IPS-NIHi11 (cell line): ENCODE results near the gene LENG8.

Experiments
- DNase-seq: peaks from one replicate; pipeline ENCODE4 v3.0.0; 2012; ENCODE audit warnings: mixed read lengths, low spot score

Gene LENG8

GRCh38 chr19:54424201-54424600, 24.8 kb upstream of the LENG8 start:
- no peak for DNase-seq

DNA sequence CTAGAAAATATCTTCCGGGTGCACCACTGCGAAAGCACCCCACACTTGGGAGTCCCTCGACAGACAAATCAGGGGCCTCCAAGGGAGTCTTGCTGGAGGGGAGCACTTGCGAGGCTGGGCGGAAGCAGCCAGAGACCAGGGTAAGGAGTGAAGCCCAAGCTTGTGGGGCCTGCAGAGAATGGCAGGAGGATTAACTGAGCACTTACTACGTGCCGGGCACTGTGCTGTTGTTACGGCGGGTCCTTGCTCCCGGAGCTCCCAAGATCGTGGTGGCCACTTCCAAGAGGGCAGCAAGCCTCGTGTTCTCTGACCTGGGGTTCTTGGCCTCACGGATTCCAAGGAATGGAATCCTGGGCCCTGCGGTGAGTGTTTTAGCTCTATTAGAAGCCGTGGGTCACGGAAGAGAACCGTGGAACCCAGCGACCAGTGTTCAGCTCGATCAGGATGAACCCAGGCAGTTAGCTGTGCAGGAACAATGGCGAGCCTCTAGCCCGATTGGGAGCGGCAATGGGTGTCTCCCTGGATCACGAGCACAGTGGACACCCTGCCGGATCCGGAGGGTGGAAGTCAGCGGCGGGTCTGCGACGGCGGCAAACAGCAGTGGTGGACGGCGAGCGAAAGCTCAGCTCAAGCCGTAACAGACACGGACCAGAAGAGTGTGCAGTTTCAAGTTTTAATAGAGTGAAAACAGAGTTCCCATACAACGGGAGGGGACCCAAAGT, 24.2 kb upstream of the LENG8 start:
- no peak for DNase-seq

- no peak for DNase-seq
Observed at GRCh38 chr19:54425382-54425723, 23.6 kb upstream of the LENG8 start.

DNA sequence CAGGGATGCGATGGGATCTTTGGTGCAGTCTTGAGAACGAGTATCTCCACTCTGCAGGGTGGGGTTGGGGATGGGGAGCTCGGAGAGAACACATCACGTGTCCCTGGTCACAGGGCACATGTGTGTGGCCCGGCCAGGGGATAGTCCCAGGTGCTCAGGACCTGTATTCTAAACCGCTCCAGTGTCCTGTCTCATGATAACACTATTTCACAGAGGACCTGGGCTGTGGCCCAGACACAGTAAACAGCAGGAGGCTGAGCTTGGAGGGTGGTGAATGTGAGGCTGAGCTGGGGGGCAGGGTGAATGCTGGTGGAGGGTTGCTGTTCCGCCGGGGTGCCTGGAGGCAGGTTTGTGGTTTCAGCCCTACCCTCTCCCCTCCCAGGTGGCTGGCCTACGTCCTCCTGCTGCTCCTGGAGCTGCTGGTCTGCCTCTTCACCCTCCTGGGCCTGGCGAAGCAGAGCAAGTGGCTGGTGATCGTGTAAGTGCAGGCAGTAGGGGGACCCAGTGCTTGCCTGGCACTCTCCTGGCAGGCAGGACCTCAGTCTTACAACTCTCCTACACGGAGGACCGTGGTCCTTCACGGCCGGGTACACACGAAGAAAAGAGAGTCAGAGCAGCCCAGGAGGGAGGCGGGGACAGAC, 22.6 kb upstream of the LENG8 start:
- peak; percentile 22 for DNase-seq

DNA sequence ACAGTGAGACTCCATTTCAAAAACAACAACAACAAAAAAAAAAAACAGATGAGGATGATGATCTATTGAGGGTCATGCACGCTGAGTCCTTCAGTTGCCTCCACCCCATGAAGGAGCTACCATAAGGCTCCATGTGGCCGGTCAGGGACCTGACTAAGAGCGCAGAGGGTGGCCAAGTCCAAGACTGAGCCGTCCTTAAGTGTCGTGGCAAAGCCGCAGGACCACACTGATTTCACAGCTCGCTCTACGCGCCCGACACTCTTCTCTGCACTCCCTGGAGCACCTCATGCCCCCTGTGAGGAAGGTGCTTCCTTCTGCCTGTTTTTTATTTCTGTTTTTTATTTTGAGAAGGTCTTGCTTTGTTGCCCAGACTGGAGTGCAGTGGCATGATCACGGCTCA, 21.4 kb upstream of the LENG8 start:
- DNase-seq, result no peak

DNA sequence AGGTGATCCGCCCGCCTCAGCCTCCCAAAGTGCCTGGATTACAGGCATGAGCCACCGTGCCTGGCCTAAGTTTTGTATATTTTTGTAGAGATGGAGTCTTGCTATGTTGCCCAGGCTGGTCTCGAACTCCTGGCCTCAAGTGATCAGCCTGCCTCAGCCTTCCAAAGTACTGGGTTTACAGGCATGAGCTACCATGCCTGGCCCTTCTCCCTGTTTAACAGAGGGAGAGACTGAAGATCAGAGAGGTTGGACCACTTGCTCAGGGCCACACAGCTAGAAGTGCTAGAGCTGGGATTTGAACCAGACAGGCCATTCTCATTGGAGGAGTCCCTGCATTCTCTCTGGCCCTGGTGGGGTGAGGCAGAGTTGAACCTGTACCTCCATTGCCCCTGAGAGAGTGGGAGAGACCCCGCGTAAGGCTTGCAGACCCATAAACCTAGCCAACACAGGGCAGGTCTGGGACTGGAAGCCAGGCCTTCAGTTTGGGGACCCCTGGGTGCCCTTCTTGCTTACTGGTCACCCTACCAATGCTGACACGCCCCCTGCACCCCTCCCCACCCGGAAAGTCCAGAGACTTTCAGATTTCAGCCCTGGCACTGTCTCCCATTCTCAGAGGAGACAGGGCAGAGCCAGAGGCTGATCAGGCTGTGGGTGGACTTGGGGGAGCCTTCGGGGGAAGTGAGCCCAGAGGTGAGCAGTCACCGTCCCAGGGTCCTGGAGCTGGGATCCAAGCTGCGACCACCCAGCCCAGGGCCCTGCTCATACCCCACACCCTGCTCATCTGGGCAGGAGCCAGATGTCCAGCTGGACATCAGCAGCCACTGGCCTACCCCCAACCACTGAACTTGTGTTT, 20.4 kb upstream of the LENG8 start:
- DNase-seq, result no peak

- DNase-seq, result no peak
Observed at GRCh38 chr19:54429176-54429495, 19.9 kb upstream of the LENG8 start.

DNA sequence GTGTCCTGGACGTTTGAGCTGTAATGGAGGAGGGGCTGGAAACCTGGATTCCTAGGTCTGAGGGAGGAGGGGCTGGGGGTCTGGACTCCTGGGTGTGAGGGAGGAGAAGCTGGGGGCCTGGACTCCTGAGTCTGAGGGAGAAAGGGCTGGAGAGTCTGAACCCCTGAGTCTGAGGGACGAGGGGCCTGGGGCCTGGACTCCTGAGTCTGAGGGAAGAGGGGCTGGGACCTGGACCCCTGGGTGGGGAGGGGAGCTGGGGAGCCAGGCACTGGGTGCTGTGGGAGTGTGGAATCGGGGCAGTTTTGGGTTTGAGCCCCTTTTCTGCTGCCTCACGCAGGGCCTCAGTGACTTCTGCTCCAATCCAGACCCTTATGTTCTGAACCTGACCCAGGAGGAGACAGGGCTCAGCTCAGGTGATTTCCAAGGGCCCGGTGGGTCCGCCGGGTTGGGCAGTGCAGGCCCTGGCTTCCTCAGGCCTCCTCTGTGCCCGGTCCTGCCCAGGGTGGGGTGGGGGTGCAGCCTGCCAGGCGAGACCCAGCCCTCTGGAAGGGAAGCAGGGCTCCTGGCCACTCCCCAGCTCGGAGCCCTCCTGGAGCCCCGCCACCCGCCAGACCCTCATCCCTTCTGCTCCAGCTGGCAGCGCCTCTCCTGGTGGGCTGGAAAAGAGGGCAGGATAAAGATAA, 19.3 kb upstream of the LENG8 start:
- DNase-seq, result peak; percentile 46

GRCh38 chr19:54430306-54431254, 18.4 kb upstream of the LENG8 start:
- peak; percentile 89 for DNase-seq

DNA sequence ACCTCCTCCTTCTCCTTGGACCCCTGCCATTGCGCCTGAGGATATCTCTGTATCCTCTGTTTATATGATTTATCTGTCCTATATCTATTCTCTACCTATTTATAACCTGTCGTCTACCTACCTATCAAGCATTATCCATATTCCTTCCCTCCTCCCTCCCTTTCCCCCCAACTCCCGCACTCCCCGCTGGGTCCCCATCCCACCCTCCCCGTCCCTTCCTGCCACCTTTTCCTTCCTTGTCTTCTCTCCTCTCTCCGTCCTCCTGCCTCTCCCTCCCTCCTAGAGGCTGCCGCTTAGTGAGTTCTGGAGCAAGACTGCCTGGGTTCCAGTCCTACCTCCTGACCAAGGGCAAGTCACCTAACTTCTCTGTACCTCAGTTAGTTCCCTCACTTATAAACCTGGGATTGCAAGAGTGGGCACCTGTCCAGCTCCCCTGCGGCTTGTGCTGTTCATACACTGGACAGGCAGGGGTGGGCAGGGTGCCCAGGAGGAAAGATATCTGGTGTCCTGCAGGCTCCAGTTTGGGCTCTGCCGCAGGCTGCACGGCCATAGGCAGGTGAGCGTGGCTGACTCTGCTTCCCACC, 17.7 kb upstream of the LENG8 start:
- DNase-seq, result peak; percentile 22

DNA sequence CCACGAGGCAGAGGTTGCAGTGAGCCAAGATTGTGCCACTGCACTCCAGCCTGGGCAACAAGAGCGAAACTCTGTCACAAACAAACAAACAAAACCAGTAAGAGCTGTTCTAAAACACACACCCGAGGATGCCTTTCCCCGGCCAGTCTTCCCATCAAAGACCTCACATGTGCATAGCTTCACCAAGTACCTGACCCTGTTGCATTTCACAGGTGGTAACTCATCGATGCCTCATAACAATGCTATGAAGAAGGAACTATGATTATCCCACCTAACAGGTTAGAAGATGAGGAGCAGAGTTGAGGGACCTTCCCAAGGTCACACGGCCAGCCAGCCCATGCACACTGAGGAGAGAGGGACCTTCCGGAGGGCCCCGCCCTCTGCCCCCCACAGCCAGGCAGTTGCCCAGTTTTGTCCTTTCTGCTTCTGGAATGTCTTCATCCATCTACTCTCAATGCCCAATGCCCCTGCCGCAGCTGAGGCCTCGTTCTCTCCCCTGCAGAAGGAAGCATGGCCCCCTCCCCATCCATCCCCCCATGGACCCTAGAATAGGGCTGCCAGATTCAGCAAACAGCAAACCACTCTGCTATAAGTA, 16.8 kb upstream of the LENG8 start:
- DNase-seq, result no peak

- DNase-seq, result no peak
Observed at GRCh38 chr19:54433697-54434096, 15.3 kb upstream of the LENG8 start.

DNA sequence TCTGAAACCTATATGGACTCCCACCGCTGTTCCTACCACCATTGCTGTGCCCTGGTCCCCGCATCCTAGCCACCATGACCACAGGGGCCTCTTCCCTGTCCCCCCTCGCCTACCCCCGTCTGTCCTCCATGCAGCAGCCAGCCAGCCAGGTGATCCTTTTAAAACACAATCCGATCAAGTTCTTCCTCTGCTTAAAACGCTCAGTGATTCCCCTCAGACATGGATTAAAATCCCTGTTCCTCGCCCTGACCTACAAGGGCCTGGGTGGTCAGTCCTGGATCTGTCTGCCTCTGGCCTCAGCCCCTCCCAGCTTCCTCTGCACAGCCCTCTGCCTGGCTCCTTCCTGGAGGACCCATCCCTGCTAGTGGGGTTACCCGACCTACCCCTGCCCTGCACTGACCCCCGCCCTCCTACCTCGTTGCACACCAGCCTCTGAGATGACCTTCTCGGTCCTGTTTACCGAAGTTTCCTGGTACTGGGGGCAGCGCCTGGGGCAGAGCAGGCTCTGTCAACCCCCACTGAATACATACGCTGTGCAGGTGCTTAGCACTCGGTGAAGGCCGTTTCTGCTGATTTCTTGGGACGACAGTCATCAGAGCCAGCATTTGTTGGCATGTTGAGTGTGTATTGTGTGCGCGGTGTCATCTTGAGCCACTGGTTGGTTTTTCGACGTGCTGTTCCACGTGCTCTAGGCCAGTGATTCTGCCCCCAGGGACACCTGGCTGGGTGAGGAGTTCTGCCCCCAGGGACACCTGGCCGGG, 14.7 kb upstream of the LENG8 start:
- no peak for DNase-seq

DNA sequence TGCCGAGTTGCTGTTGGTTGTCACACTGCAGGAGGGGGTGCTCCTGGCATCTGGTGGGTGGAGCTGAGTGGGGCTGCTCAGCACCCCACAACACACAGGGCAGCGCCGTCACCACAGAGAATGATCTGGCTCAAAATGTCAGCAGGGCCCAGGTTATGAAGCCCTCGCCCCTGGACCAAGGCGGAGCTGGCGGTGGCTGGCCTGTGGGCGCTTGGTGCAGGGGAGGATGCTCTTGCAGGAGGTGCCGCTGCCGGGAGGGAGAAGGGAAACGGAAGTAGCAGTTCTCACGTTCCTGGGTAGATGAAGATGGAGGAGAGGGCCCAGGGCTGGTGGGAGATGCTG, 14.2 kb upstream of the LENG8 start:
- no peak for DNase-seq

DNA sequence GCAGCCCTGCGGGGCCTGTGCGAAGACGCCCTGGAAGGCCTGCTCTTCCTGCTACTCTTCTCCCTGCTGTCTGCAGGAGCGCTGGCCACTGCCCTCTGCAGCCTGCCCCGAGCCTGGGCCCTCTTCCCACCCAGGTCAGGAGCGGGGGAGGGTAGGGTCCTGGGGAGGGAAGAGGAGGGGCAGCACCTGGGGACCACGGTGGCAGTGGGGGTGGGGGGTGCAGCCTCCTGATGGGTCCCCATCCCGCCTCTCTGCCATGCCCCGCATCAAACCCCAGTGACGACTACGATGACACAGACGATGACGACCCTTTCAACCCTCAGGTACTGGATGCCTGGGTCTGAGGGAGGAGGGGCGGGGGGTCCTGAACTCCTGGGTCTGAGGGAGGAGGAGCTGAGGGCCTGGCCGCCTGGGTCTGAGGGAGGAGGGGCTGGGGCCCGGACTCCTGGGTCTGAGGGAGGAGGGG, 13.4 kb upstream of the LENG8 start:
- no peak for DNase-seq

- DNase-seq, result no peak
Observed at GRCh38 chr19:54436031-54436523, 12.9 kb upstream of the LENG8 start.

GRCh38 chr19:54436628-54437252, 12.3 kb upstream of the LENG8 start:
- DNase-seq, result no peak

DNA sequence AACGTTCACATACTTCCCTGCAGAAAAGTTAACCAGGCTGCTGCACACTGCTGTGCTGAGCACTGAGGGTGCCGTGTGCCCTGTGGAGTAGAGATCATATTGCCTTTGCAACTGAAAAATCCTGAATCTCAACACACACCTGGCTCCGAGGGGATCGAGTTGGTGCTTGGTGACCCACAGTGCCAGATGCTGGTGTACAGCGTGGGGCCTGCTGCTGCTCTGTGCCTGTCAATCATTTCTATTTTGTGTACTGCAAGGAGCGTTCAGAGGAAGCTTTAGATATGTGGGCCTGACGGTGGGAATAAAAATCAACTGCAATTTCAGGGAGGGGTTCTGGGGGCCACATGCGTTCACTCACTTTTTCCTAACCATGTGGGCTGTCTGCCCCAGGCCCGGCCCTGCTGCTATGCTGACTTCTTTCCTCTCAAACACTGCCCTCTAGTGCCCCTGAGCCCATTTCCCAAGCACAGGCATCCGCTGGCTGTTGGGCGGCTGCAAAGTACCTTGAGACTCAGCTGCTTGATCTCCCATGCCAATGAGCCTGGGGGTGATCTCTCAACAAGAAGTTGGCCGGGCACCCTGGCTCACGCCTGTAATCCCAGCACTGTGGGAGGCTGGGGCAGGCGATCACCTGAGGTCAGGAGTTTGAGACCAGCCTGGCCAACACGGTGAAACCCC, 9.7 kb upstream of the LENG8 start:
- DNase-seq, result peak; percentile 78

DNA sequence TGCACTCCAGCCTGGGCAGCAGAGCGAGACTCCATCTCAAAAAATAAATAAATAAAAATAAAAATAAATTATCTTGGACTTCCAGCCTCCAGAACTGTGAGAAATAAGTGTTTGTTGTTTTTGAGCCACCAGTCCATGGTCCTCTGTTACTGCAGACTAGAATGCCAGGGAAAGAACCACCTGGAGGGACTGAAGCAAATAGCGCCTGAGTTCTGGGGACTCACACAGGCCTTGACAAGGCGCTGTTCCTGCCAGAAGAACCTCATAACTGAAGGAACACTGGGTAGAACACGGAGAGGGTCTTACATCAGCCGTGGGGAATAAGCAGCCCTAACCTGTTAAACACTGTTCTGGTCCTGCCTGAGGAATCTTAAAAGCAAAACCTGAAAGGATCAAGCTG, 8.4 kb upstream of the LENG8 start:
- no peak for DNase-seq
